Aorta (tissue), 5 donors: ENCODE results near the gene SERPINA7. TPM values are rescaled to one million over a fixed set of nuclear protein-coding genes. Genes with fewer than 3 reads are reported as not detected.
"Not testable (repeated sequence)": the region's sequence is repeated elsewhere in the genome, so short reads cannot be mapped to it uniquely, and the experiment has no call there.

ENCODE experiments used
- ATAC-seq: fragments of 200-7000 bp; cut with Tn5 transposase; one replicate; pipeline ENCODE4 v1.9.1; 2022; ENCODE audit warnings: moderate library complexity; ENCODE audit not compliant: low FRiP score
- DNase-seq, 2 donors: peaks; one replicate each; pipeline ENCODE4 v3.0.0-alpha.2; 2020
- H3K27ac ChIP-seq, 2 donors: one replicate each; pipeline ENCODE4 v1.5.1; 2013; ENCODE audit warnings: low read length in 2 of 2, mild to moderate bottlenecking in 2 of 2, moderate library complexity in 2 of 2, control low read depth in 1 of 2, inconsistent platforms in 1 of 2, low read depth in 1 of 2
- H3K27me3 ChIP-seq, 2 donors: one replicate each; pipeline ENCODE4 v1.6.1; 2013; ENCODE audit warnings: control low read depth in 1 of 2, low read length in 1 of 2, mild to moderate bottlenecking in 1 of 2, moderate library complexity in 1 of 2; ENCODE audit not compliant: insufficient read depth in 2 of 2, control insufficient read depth in 1 of 2
- H3K36me3 ChIP-seq, 2 donors: one replicate each; pipeline ENCODE4 v1.6.1; 2013; ENCODE audit warnings: control low read depth in 1 of 2, low read length in 1 of 2, mild to moderate bottlenecking in 1 of 2; ENCODE audit not compliant: insufficient read depth in 2 of 2, control insufficient read depth in 1 of 2
- H3K4me1 ChIP-seq, 2 donors: one replicate each; pipeline ENCODE4 v1.6.1; 2013; ENCODE audit warnings: low read length in 2 of 2, control low read depth in 1 of 2, mild to moderate bottlenecking in 1 of 2, moderate library complexity in 1 of 2; ENCODE audit not compliant: insufficient read depth in 2 of 2, control insufficient read depth in 1 of 2
- H3K4me3 ChIP-seq, 2 donors: one replicate each; pipeline ENCODE4 v1.5.1; 2013; ENCODE audit warnings: low read length in 2 of 2, control low read depth in 1 of 2, mild to moderate bottlenecking in 1 of 2
- H3K9me3 ChIP-seq: one replicate; pipeline ENCODE4 v1.6.1; 2013; ENCODE audit warnings: mild to moderate bottlenecking, low read length; ENCODE audit not compliant: control insufficient read depth
- WGBS, 2 donors: extraction: QIAGEN DNeasy Blood & Tissue Kit; methylation state at CpG; one replicate each; pipeline ENCODE4 v1.1.7; 2013; 5-methylcytosine and 5-hydroxymethylcytosine counted together
- intact Hi-C, 2 donors: fragments of 100-400 bp; cut with DNase I; formaldehyde crosslinking; loops; one replicate each; pipeline versions ENCODE4 v1.14.2 to v1.15.0; 2022
- polyA plus RNA-seq, 2 donors: library from polyadenylated mRNA; stranded (reverse); fragments of 200-250 nt; gene quantifications; one replicate each; pipeline ENCODE4 v1.2.3, GENCODE V29; 2013
- total RNA-seq, 2 donors: library from RNA; stranded (reverse); fragmentation: NEBNext Ultra II Directional; extraction: Animal tissue kit (Norgen Biotek cat#: 25700); gene quantifications; one replicate each; pipeline ENCODE4 v1.2.1, GENCODE V29; 2021
- donor health status: healthy with polysubstance abuse.
- donor health status: Bipolar disorder and iron deficiency.
- donor health status: DM: no; HTN: no; CAD: no.
- donor health status: DM: no; HTN: no; CAD: no.
- donor health status: DM: yes; HTN: yes; CAD: no.

The SERPINA7 gene
- total and polyA plus RNA-seq, 4 donors, result not detected

- intact Hi-C loops, result no loop called here
- no peak for ATAC-seq
- Histone ChIP-seq H3K27ac (no peak overlapping the region), H3K36me3 (no peaks in the 10 kb centered on the region), H3K4me3 (no peak overlapping the region), H3K4me1 (no peaks in the 10 kb centered on the region), H3K27me3 (no peaks in the 10 kb centered on the region), H3K9me3 (no peaks in the 10 kb centered on the region)
- 85 to 94% methylated on average over 4 of the region's 4 CpGs for WGBS, 2 donors
- DNase-seq, result no peak
Measured at GRCh38 chrX:106023947-106024346, 14.6 kb downstream of the SERPINA7 start.

GRCh38 chrX:106022238-106022637, 16.3 kb downstream of the SERPINA7 start:
- Histone ChIP-seq H3K9me3 (no peaks in the 10 kb centered on the region), H3K27ac (no peak overlapping the region), H3K4me1 (no peaks in the 10 kb centered on the region), H3K36me3 (no peaks in the 10 kb centered on the region), H3K4me3 (no peak overlapping the region), H3K27me3 (no peaks in the 10 kb centered on the region)
- intact Hi-C loops, result no loop called here
- DNase-seq, result no peak
- ATAC-seq, result no peak
- 56 to 87% methylated on average over 2 of the region's 2 CpGs for WGBS, 2 donors

DNA sequence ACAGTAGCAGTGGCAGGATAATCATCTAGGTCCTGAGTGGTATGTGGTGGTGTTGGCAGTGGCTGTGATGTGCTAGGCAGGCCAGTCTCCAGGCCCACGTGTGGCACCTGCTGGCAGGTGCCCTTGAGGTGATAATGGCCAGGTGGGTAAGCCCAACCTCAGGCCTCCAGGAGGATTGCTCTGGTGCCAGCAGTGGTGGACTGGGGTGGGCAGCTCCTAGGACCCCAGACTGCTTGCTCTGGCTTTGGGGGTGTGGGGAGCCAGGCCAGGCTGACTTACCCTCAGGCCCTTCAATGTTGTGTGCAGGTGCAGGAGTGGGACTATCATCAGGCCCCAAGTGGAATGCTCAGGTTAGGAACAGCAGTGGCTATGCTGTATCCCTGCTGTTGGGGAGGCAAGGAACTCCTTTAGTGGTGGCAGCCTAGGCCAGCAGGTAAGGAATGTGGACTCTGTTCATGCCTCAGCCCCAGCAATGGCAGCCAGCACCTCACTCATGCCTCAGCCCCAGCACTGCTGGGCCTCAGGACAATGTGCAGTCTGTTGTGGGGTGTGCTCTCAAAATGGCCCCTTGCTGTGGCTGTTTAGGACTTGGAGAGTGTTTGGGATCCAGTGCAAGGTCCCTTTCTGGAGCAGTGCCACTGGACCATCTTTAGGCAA, 24.3 kb downstream of the SERPINA7 start:
- no peak for DNase-seq
- H3K27me3 ChIP-seq, result no peaks in the 10 kb centered on the region
- intact Hi-C loops, result no loop called here
- no peak overlapping the region for H3K27ac ChIP-seq
- no peaks in the 10 kb centered on the region for H3K36me3 ChIP-seq
- H3K4me3 ChIP-seq, result no peak overlapping the region
- H3K9me3 ChIP-seq, result no peaks in the 10 kb centered on the region
- WGBS, 2 donors, result 63 to 79% methylated on average over 1 of the region's 1 CpG
- no peaks in the 10 kb centered on the region for H3K4me1 ChIP-seq
- no peak for ATAC-seq

- no peak for DNase-seq
Measured at GRCh38 chrX:106009145-106009544, 29.4 kb downstream of the SERPINA7 start.

DNA sequence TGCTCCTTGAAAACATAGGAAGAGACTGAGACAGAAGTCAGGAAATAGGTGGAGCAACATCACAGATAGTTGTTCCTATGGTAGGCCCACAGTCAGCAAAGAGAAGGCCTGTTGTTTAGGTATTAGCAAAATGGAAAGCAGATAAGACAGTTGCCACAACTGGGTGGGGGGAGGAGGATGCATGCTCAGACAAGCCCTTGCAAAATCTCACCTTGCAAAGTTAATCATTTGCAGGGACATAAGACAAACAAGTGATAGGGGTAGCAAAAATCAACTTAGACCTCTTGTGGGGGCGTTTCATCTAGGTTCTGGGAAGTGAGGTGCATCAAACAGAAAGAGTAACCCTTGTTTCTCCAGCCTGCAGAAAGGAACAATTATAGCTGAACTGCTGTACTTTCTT, 30.7 kb downstream of the SERPINA7 start:
- Histone ChIP-seq H3K36me3 (no peaks in the 10 kb centered on the region), H3K4me1 (no peaks in the 10 kb centered on the region), H3K27ac (no peak overlapping the region), H3K4me3 (no peak overlapping the region), H3K27me3 (no peaks in the 10 kb centered on the region), H3K9me3 (no peaks in the 10 kb centered on the region)
- DNase-seq, result no peak
- intact Hi-C loops, result no loop called here
- 24 to 29% methylated on average over 1 of the region's 1 CpG for WGBS, 2 donors
- no peak for ATAC-seq

More at GRCh38 chrX:106009145-106009544, 29.4 kb downstream of the SERPINA7 start:
- H3K4me3 ChIP-seq, result no peak overlapping the region
- WGBS, 2 donors, result 74 to 88% methylated on average over 5 of the region's 5 CpGs
- H3K27ac ChIP-seq, result no peak overlapping the region
- H3K36me3 ChIP-seq, result no peaks in the 10 kb centered on the region
- H3K4me1 ChIP-seq, result no peaks in the 10 kb centered on the region
- no peak for ATAC-seq
- H3K9me3 ChIP-seq, result no peaks in the 10 kb centered on the region
- H3K27me3 ChIP-seq, result no peaks in the 10 kb centered on the region
- intact Hi-C loops, result no loop called here

DNA sequence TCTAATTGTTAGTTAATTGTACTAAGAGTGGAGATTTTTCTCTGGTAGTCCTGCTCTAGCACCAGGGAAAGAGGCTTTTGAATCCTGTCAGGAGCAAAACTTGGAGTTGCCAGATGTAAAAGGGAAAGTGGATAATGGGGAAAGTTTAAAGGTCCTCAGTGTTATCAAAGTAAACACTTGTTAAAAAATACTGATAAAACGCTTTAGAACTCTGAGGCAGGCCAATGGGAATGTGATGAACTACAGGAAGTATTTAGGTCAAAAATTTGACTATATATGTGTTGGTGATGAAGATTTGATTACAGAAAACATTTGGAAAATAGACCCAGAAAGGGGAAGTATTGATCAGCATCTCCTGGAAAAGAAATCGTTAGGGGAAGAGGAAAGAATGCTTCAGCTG, 32.8 kb downstream of the SERPINA7 start:
- intact Hi-C loops, result no loop called here
- H3K27ac ChIP-seq, result no peak overlapping the region
- no peaks in the 10 kb centered on the region for H3K27me3 ChIP-seq
- DNase-seq (no peak), ATAC-seq (no peak)
- H3K36me3 ChIP-seq, result no peaks in the 10 kb centered on the region
- no peak overlapping the region for H3K4me3 ChIP-seq
- no peaks in the 10 kb centered on the region for H3K9me3 ChIP-seq
- no peaks in the 10 kb centered on the region for H3K4me1 ChIP-seq
- 43 to 48% methylated on average over 2 of the region's 2 CpGs for WGBS, 2 donors

- DNase-seq, H3K36me3 ChIP-seq, ATAC-seq, H3K4me3 ChIP-seq, H3K4me1 ChIP-seq, intact Hi-C loops, H3K9me3 ChIP-seq, H3K27me3 ChIP-seq, H3K27ac ChIP-seq: not testable (repeated sequence)
- WGBS, 2 donors, result 68 to 79% methylated on average over 4 to 5 of the region's 5 CpGs
Measured at GRCh38 chrX:106000609-106001008, 37.9 kb downstream of the SERPINA7 start.

GRCh38 chrX:106000203-106000602, 38.3 kb downstream of the SERPINA7 start:
- no peaks in the 10 kb centered on the region for H3K4me1 ChIP-seq
- no peaks in the 10 kb centered on the region for H3K36me3 ChIP-seq
- H3K27ac ChIP-seq, result no peak overlapping the region
- no peaks in the 10 kb centered on the region for H3K27me3 ChIP-seq
- no peak overlapping the region for H3K4me3 ChIP-seq
- no peaks in the 10 kb centered on the region for H3K9me3 ChIP-seq
- ATAC-seq (no peak), DNase-seq (no peak)
- intact Hi-C loops, result no loop called here

DNA sequence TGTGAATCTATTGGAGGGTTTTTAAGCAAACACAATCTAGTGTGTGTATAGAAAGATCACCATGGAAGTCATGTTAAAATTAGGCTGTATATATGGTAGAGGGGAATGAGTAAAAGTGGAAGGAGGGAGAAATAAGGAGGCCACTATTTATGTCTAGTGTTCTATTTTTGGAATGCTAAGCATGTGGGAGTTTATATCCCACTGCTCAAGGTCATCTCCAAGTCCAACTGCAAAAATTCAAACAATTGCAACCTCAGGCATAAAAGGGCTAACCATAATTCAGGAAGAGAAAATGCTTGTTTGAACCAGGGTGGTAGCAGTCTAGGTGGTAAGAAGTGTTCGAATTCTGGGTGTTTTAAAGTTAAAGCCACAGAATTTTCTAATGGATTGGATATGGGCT, 39.2 kb downstream of the SERPINA7 start:
- H3K27me3 ChIP-seq, result no peaks in the 10 kb centered on the region
- 48 to 69% methylated on average over 1 of the region's 1 CpG for WGBS, 2 donors
- DNase-seq, result no peak
- H3K9me3 ChIP-seq, result no peaks in the 10 kb centered on the region
- H3K27ac ChIP-seq, result no peak overlapping the region
- H3K4me1 ChIP-seq, result no peaks in the 10 kb centered on the region
- intact Hi-C loops, result no loop called here
- ATAC-seq, result no peak
- H3K4me3 ChIP-seq, result no peak overlapping the region
- H3K36me3 ChIP-seq, result no peaks in the 10 kb centered on the region
